MM.1S (cell line): ENCODE results near the gene GRHL3.

ENCODE experiments used
- DNase-seq: peaks from one replicate; pipeline ENCODE4 v3.0.0-alpha.2; 2015
- H2AFZ ChIP-seq: fragments of 300-600 bp; sonication (generic); 2 replicates; pipeline ENCODE4 v1.6.0; 2016; ENCODE audit warnings: antibody characterized with exemption, low read length
- H3F3A ChIP-seq: fragments of 300-600 bp; sonication (generic); 2 replicates; pipeline ENCODE4 v1.6.1; 2016; ENCODE audit warnings: mild to moderate bottlenecking, antibody characterized with exemption, low read length, moderate library complexity, mixed read lengths; ENCODE audit not compliant: insufficient read depth
- H3K27ac ChIP-seq: fragments of 300-600 bp; sonication (generic); 2 replicates; pipeline ENCODE4 v1.5.1; 2016; ENCODE audit warnings: mild to moderate bottlenecking, low read length
- H3K27me3 ChIP-seq: fragments of 300-600 bp; sonication (generic); replicated peaks from 2 replicates; pipeline ENCODE4 v1.6.0; 2016; ENCODE audit warnings: low read length; ENCODE audit not compliant: insufficient read depth
- H3K36me3 ChIP-seq: fragments of 300-600 bp; sonication (generic); replicated peaks from 2 replicates; pipeline ENCODE4 v1.6.1; 2016; ENCODE audit warnings: mild to moderate bottlenecking, low read length, mixed read lengths; ENCODE audit not compliant: insufficient read depth
- H3K4me1 ChIP-seq: fragments of 300-600 bp; sonication (generic); 2 replicates; pipeline ENCODE4 v1.6.1; 2016; ENCODE audit warnings: low read length, mixed read lengths
- H3K4me2 ChIP-seq: fragments of 300-600 bp; sonication (generic); 2 replicates; pipeline ENCODE4 v1.6.0; 2016; ENCODE audit warnings: low read depth, low read length
- H3K4me3 ChIP-seq: fragments of 300-600 bp; sonication (generic); 2 replicates; pipeline ENCODE4 v1.5.1; 2016; ENCODE audit warnings: low read length, mixed read lengths
- H3K79me2 ChIP-seq: fragments of 300-600 bp; sonication (generic); 2 replicates; pipeline ENCODE4 v1.6.1; 2016; ENCODE audit warnings: mixed run types, low read length, mixed read lengths
- H3K9ac ChIP-seq: fragments of 300-600 bp; sonication (generic); 2 replicates; pipeline ENCODE4 v1.6.1; 2016; ENCODE audit warnings: low read length, mixed read lengths
- H3K9me2 ChIP-seq: fragments of 300-600 bp; sonication (generic); replicated peaks from 2 replicates; pipeline ENCODE4 v1.6.1; 2016; ENCODE audit warnings: mild to moderate bottlenecking, low read length, mixed read lengths; ENCODE audit not compliant: insufficient read depth
- H3K9me3 ChIP-seq: fragments of 300-600 bp; sonication (generic); replicated peaks from 2 replicates; pipeline ENCODE4 v1.6.1; 2016; ENCODE audit warnings: mild to moderate bottlenecking, low read length, mixed read lengths; ENCODE audit not compliant: insufficient read depth
- H4K20me1 ChIP-seq: fragments of 300-600 bp; sonication (generic); 2 replicates; pipeline ENCODE4 v1.6.1; 2016; ENCODE audit warnings: mild to moderate bottlenecking, low read length, moderate library complexity, mixed read lengths; ENCODE audit not compliant: insufficient read depth
- EZH2 ChIP-seq: fragments of 300-600 bp; sonication (generic); optimal IDR thresholded peaks from 2 replicates; pipeline ENCODE3; 2017; ENCODE audit warnings: low read depth, mild to moderate bottlenecking, antibody characterized with exemption, low read length, mixed read lengths
- EZH2phosphoT487 ChIP-seq: fragments of 300-600 bp; sonication (generic); IDR thresholded peaks from 2 replicates; pipeline ENCODE4 v1.6.1; 2018; ENCODE audit warnings: antibody characterized with exemption, low read length
- TF ChIP-seq, protein P1 (sequence below): fragments of 300-600 bp; sonication (generic); IDR thresholded peaks from 2 replicates; pipeline ENCODE4 v1.5.1; 2016; ENCODE audit warnings: antibody characterized with exemption, low read length, mixed read lengths

GRHL3 gene

DNA sequence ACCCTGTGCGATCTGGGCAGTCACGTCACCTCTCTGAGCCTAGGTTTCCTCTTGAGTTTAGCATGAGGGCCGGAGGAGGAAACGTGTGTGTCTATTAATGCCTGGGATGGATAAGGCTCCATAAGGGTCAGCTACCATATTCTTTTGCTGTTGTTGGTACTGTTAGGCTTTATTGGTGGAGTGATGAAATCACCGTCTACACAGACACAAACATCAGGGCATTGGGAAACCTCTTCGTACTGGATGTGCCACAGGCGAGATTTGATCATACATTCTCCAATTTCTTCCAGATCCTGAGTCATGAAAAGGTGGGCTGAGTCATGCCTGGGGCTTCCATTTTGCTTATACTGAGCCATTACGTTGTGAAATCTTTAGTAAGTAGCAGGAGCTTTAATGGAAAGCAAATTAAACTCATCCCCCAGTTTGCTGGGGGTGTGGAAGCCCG, 24.9 kb upstream of the GRHL3 start:
- no peaks in the 10 kb centered on the region for H3F3A ChIP-seq
- DNase-seq, result no peak
- no peak overlapping the region for H3K9ac ChIP-seq
- H3K4me2 ChIP-seq, result no peak overlapping the region
- H3K9me2 ChIP-seq, result no peaks in the 10 kb centered on the region
- no peak overlapping the region for H3K27ac ChIP-seq
- no peaks in the 10 kb centered on the region for H3K9me3 ChIP-seq
- H3K4me3 ChIP-seq, result no peak overlapping the region
- H4K20me1 ChIP-seq, result no peaks in the 10 kb centered on the region
- H3K4me1 ChIP-seq, result no peaks in the 10 kb centered on the region
- no peaks in the 10 kb centered on the region for H3K79me2 ChIP-seq
- no peak overlapping the region for H2AFZ ChIP-seq
- no peaks in the 10 kb centered on the region for H3K36me3 ChIP-seq
- no peak for TF ChIP-seq EZH2phosphoT487
- TF ChIP-seq EZH2, result no peak
- TF ChIP-seq, protein P1, sequence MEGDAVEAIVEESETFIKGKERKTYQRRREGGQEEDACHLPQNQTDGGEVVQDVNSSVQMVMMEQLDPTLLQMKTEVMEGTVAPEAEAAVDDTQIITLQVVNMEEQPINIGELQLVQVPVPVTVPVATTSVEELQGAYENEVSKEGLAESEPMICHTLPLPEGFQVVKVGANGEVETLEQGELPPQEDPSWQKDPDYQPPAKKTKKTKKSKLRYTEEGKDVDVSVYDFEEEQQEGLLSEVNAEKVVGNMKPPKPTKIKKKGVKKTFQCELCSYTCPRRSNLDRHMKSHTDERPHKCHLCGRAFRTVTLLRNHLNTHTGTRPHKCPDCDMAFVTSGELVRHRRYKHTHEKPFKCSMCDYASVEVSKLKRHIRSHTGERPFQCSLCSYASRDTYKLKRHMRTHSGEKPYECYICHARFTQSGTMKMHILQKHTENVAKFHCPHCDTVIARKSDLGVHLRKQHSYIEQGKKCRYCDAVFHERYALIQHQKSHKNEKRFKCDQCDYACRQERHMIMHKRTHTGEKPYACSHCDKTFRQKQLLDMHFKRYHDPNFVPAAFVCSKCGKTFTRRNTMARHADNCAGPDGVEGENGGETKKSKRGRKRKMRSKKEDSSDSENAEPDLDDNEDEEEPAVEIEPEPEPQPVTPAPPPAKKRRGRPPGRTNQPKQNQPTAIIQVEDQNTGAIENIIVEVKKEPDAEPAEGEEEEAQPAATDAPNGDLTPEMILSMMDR, result no peak
- no peaks in the 10 kb centered on the region for H3K27me3 ChIP-seq

DNA sequence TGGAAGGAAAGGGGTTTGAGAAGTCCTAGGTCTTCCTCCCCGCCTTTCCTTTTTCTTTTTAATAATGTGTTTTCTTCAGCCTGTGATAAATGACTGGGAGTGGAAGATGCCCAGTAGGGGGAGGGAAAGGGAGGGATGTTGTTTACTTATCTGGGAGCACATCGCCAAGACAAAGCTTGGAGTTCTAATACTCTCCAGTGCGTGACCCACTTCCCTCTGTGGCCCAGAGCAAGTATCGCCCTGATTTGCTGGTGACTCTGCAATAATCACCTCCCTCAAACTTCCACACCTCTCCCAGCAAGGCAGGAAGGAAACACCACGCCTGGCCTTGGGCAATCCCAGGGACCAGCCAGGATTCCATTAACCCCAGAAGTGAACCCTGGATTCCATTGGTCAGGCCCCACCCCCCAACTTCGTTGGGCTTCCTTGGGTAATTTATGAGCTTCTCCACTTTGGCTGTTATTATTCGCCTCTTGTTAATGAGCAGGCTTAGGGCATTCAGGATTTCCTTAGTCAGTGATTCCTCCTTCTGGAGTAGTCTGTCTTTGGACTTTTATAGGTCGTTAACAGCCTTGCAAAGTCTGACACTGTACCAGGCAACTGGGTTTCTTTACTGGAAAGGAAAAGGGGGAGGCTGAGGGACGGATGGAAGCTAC, 24.3 kb upstream of the GRHL3 start:
- DNase-seq, result no peak
- no peaks in the 10 kb centered on the region for H3K79me2 ChIP-seq
- no peak overlapping the region for H3K9ac ChIP-seq
- no peaks in the 10 kb centered on the region for H3F3A ChIP-seq
- H3K4me2 ChIP-seq, result no peak overlapping the region
- no peak overlapping the region for H3K27ac ChIP-seq
- no peaks in the 10 kb centered on the region for H3K36me3 ChIP-seq
- TF ChIP-seq EZH2 (no peak), EZH2phosphoT487 (no peak)
- TF ChIP-seq, protein P1, result no peak
- H3K9me3 ChIP-seq, result no peaks in the 10 kb centered on the region
- H3K27me3 ChIP-seq, result no peaks in the 10 kb centered on the region
- no peaks in the 10 kb centered on the region for H3K4me1 ChIP-seq
- no peaks in the 10 kb centered on the region for H4K20me1 ChIP-seq
- H2AFZ ChIP-seq, result no peak overlapping the region
- H3K4me3 ChIP-seq, result no peak overlapping the region
- H3K9me2 ChIP-seq, result no peaks in the 10 kb centered on the region

DNA sequence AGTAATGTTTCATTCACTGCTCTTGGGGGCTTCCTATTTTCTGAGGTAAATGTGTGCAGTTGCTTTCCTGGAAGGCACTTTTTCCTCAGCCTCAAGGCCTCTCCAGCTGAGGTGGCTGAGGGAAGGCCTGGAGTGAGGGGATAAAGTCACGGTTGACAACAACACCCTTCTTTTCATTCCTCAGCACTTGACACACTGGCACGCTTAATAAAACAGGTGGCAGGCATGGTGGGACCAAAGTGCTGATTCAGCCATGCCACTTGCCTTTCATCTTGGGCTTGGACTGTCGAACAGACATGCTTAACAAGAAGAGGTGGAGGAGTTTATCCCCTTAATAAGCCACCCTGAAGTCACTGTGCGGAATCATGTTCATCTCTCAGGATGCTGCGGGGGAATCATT, 23.6 kb upstream of the GRHL3 start:
- TF ChIP-seq EZH2, result no peak
- TF ChIP-seq, protein P1, result no peak
- TF ChIP-seq EZH2phosphoT487, result no peak
- H3K4me3 ChIP-seq, result no peak overlapping the region
- H3K27me3 ChIP-seq, result no peaks in the 10 kb centered on the region
- no peaks in the 10 kb centered on the region for H4K20me1 ChIP-seq
- no peak overlapping the region for H2AFZ ChIP-seq
- no peak for DNase-seq
- no peaks in the 10 kb centered on the region for H3K36me3 ChIP-seq
- H3K79me2 ChIP-seq, result no peaks in the 10 kb centered on the region
- H3K9me3 ChIP-seq, result no peaks in the 10 kb centered on the region
- no peaks in the 10 kb centered on the region for H3K4me1 ChIP-seq
- no peaks in the 10 kb centered on the region for H3K9me2 ChIP-seq
- H3F3A ChIP-seq, result no peaks in the 10 kb centered on the region
- H3K4me2 ChIP-seq, result no peak overlapping the region
- no peak overlapping the region for H3K9ac ChIP-seq
- no peak overlapping the region for H3K27ac ChIP-seq
